Measurements from ENCODE around the gene PSMB10.
A peak's percentile ranks its signal among the peaks of the same experiment; 100 is the strongest.
"Not testable (repeated sequence)": the region's sequence is repeated elsewhere in the genome, so short reads cannot be mapped to it uniquely, and the experiment has no call there.

Gene PSMB10

DNA sequence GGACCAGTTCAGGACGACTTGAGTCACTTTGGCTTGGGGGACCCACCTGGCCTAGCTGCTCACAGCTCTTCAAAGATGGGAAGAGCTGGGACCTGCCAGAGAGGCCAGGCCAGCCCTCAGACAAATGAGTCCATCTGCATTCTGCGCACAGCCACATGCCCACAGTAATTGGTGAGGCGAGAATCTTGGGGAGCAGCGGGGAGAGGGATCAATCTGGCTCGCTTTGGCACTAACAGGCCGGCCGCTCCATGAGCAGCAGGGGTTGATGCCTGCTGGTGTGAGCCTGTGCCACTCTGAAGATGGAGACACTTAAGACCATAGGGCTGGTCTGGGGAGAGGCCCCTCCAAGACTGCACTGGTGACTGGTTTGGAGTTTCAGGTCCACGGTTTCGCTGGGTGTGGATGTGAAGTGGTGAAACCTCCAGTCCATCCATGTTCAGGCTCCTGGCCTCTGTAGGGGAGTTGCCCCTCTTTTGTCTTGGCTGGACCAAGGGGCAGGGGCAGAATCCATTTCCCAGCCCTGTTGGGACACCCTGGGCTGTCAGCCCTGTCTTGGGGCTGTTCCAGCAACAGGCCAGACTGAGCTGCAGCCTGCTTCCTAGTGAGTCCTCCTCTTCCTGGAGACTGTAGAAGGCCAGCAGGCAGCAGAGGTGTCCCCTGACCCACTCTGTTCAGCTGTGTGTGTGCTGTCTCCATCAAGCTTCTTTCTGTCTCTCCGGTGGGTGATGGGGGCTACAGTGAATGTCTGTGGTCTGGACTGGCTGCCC is 12.3 kb downstream of the PSMB10 start:
- no peak for DNase-seq

DNA sequence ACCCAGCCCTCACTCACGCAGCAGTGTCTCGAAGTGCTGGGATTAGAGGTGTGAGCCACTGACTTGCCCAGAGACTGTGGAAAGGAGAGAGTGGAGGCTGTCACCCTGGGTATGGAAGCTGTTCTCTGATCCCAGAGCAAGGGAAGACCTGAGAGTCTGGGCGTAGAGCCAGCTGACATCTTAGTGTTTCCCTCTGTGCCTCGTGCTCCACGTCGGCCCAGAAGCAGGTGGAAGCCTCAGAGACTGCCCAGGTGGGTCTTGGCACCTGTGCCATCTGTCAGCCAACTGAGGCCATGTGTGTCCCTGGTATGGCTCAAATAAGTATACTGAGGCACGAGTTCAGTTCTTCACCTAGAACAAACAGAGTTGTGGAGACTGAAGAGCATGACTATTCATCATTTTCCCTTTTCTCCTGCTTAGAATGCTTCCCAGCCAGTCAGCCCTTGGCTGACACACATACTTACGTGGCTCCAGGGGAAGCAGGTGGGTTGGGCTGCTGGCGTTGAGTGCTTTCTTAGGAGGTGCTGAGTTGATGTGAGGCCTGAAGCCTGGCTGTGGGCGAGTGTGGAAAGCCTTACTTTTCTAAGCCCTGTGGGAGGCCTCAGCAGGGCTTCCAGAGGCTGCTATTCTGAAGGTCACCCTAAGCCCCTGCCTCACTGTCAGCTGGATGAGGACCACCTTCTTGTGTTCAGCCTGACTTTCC is 13.1 kb downstream of the PSMB10 start:
- no peak for DNase-seq

DNA sequence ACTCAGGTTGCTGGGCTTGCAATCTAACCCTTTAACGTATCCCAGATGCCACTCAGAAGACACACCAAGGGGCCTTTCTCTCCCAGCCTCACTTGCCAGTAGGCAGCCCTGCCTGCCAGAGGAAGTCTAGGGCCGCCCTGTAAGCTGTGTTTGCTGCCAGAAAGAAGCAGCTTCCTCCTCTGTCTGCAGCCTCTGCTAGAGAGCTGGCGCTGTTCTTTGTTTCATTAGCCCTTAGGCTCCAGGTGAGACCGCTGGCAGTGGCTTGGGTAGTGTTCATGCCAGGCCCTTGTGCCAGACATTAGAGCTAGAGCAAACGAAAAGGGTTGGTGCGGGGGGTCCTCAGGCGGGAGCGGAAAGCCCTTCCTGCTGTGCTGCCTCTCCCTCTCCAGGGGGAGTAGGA is 13.9 kb downstream of the PSMB10 start:
- DNase-seq: no peak

DNA sequence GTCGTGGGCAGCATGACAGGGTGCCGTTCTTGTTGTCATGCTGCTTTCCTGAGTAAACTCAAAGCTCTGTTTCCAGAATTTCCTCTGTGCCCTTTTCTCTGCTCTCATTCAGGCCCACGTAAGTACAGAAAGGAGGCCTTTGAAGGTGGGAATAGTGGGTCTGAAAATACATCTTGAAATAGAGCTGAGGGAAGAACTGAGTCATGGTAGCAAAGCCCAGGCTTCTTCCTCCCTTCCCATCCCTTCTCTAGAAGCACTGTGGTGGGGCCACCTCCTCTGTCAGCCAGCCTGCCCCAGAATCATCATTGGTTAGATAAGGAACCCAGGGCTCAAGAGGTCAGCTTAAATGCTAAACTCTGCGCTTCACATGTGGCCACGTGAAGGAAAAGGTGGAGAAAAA is 14.4 kb downstream of the PSMB10 start:
- no peak for DNase-seq

DNA sequence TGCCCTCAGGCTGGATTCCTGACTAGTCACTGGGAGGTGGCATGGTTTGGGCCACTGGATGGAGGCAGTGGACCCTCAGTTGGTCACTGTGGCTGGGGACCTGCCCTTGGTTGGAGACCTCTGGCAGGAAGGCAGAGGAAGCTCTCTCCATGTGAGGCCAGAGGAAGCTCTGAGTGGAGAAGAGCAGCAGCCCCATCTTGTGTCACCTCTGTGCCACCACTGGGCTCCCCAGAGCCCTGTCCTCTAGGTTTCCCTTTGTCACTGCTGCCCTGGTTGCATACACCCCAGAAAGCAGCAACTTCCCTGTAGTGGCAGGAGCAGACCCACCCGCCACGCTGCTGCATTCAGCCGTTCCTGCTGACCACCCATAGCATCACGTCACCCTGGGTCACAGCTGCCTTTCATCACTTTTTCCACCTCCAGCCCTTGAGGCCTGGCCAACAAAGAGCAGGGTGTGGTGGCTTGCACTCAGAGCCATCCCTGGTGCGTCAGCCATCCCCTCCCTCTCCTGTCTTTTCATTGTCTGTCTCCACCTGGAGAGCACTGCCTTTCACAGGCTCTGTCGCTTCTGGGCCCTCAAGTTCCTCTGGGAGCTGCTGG is 16.9 kb downstream of the PSMB10 start:
- no peak for DNase-seq

DNA sequence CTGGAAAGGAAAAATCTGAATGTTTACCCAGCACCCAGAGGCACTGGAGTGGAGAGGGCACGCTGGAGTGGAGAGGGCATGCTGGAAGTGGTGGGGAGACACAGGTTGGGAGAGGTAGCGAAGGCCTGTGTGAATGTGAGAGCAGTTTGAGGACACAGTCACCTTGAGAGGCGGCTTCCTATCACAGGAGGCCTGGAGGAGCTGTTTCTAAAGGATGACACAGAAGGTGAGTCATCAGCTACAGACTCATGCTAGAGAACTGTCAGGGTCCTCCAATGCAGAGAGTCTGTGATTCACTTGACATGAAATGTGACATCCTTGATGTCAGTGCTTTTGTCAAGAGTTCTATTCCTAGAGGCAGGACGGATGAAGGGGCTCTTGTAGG is 18.8 kb downstream of the PSMB10 start:
- DNase-seq: no peak

DNA sequence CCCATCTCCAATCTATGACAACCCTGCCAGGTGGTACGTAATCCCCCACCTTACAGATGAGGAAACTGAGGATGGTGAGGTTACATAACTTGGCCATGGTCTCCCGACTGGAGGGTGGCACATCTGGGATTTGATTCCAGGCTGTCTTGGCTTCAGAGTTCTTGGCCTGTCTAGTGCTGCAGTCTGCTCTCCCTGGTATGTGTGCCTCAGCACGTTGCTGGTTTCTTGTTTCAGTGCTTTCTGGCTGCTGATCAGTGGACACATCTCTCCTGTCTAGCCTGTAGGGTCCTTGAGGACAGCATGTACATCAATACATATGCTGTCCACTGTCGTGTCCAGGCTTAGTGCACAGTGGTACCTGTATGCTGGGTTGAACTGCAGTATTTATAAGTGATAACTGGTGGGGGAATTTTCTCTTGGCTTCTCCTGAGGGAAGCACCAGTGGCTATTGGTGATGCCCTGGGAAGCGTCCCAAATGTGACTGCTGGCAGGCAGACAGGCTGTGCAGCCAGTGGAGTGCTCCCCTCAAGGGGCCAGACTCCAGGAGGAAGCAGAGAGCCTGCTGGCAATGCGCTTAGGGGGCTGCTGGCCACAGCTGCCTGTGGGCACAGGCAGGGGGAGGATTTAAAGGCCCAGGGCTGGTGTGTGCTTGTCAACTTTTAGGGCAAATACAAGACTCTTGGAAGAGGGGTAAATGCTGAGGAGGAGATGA is 19.4 kb downstream of the PSMB10 start:
- DNase-seq: no peak

DNA sequence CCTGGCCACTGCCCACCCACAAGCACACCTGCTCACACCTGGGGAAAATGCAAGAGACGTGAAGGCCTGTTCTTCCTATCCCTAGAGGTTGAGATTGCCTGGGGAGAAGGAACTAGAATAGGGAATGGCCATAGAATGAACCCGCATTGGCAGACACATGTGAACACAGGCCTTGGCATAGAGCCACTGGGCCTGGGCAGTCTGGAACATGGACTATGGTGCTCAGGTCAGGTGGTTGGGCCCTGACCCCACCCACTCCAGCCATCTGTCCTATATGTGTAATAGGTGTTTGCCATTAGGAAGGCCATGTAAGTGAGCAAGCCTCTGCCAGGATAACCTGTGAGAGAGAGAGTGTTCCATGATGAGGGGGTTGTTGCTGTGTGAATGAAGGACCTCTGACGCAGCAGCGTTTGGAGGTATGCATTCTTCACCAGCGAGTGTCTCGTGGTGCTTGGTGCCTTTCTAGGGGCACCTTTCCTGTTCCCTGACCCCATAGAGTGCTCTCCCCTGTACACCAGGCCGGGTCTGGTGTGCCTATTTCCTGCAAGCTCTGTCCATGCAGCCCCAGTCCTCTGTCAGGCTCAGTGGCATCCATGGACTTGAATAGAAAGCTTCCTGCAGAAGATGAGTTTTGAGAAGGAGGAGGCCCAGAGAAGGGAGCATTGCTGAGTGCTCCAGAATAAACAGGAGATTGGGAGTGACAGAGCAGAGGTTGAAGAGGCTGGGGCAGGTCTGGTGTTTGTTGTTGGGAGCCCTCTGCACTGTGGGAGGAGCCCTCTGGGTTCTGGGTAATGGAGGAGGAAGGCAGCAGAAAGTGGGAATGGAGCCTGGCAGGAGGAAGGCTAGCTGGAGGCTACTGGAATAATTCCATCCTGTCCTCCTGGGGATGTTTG is 20.6 kb downstream of the PSMB10 start:
- DNase-seq: no peak

DNA sequence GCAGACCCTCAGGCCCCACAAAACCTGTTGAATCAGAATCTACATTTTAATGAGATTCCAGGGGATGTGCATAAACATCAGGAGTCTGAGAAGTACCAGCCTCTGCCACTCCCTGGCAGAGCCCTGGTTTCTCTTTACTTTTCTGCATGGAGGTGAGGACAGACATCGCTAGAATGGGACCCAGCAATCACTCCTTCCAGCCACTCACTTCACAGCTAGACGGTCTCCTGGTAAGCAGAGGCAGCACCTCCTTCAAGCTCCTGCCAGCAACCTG is 21.2 kb downstream of the PSMB10 start:
- DNase-seq: not testable (repeated sequence)

DNA sequence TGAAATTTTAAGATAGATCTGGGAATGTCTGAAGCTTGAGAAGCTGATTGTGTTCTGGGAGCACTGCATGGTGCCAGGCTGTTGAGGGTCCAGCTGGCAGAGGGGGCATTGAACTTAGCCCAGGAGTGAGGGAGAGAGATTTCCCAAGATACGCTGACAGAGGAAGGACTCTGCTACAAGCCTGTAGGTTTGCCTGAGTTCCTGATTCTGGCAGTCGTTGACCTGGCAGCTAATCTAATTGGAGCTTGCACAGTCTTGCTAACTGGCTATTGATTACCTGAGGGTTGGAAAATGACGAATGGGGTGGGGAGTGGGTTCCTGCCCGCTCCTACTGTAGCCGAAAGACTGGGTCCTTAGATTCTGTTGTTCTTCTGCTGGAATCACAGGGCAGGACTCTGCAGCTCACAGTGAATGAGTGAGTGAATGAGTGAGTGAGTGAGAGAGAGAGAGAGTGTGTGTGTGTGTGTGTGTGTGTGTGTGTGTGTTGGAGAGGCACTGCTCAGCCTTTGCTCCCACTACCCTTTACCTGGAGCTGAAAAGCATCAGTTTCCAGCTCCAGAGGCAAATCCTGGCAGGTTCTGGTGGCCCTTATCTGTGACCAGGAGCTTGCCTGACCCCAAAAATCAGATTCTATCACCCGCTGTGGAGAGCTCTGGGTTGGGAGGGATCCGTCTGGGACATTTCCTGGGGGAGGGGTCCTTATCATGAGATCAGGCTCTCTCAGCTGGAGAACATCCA is 21.7 kb downstream of the PSMB10 start:
- DNase-seq: no peak

DNA sequence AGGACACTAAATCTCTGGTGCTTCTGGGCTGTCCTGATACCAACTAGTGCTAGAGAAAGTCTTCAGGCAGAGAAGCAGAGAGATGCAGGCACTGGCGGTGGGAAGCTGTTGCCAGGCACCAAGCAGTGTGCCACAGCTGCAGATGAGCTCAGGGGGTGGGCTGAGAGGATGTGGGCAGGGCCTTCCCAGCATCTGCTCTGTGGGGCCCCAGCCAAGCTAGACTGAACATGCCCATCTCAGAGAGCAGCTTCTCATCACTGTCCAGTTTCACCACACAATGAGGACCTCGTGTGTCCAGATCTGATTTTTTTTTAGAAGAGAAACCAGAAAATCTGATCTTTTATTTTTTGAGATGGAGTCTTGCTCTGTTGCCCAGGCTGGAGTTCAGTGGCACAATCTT is 26.5 kb downstream of the PSMB10 start:
- DNase-seq: no peak

DNA sequence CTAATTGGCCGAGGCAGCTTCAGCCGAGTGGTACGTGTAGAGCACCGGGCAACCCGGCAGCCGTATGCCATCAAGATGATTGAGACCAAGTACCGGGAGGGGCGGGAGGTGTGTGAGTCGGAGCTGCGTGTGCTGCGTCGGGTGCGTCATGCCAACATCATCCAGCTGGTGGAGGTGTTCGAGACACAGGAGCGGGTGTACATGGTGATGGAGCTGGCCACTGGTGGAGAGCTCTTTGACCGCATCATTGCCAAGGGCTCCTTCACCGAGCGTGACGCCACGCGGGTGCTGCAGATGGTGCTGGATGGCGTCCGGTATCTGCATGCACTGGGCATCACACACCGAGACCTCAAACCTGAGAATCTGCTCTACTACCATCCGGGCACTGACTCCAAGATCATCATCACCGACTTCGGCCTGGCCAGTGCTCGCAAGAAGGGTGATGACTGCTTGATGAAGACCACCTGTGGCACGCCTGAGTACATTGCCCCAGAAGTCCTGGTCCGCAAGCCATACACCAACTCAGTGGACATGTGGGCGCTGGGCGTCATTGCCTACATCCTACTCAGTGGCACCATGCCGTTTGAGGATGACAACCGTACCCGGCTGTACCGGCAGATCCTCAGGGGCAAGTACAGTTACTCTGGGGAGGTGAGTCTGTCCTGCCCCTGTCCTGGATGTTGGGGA is 27.5 kb downstream of the PSMB10 start:
- no peak for DNase-seq

DNA sequence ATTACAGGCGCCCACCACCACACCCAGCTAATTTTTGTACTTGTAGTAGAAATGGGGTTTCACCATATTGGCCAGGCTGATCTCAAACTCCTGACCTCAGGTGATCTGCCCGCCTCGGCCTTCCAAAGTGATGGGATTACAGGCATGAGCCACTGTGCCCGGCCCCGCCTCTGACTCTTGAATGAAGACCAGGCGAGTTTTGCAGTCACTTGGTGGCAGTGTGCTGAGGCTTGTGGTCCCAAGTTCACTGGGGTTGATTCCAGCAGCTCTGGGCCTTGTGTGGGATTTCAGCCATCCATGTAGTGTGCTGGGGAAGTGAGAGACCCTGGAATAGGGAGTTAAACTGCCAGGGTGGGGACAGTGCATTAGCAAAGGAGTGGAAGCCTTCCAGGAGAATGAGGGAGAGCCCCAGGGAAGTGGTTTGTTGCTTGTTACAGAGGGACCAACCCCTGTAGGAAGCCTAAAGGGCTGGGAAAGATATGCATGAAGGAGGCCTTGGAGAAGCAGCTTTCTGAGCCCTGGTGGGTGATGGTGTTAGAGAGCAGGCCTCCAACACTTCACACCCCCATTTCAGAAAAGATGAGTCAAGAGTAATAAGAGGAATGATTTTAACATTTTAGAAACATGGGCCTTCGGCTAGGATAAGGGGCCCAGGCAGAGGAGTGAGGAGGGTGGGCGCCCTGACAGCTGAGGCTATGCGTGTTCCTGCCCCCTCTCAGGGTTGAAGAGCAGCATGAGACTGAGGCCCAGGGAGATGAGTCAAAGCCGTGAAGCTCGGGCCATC is 29.1 kb downstream of the PSMB10 start:
- DNase-seq: no peak

DNA sequence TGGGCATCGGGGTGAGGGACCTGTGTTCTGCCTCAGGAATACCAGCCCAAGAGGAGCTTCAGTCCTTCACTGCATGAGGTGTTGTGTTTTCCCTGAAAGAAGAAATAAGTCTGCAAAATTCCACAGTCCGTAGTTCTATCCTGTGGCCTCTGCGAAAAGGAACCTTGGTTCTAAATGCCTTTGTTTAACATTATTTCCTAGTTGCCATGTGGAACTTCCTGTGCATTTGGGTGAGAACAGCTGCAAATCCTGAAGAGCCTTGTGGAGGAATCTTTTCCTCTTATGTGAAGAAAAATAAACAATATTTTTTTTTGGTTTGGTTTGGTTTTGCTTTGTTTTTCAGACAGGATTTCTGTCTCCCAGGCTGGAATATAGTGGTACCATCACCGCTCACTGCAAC is 33.8 kb downstream of the PSMB10 start:
- DNase-seq: no peak

DNA sequence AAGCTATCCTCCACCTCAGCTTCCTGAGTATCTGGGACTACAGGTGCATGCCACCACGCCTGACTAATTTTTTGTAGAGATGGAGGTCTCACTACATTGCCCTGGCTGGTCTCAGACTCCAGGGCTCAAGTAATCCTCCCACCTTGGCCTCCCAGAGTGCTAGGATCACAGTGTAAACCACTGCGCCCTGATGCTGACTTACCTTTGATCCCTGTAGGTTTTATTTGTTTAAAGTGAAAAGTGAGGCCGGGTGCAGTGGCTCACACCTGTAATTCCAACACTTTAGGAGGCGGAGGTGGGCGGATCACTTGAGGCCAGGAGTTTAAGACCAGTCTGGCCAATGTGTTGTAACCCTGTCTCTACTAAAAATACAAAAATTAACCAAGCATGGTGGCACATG is 34.9 kb downstream of the PSMB10 start:
- no peak for DNase-seq

DNA sequence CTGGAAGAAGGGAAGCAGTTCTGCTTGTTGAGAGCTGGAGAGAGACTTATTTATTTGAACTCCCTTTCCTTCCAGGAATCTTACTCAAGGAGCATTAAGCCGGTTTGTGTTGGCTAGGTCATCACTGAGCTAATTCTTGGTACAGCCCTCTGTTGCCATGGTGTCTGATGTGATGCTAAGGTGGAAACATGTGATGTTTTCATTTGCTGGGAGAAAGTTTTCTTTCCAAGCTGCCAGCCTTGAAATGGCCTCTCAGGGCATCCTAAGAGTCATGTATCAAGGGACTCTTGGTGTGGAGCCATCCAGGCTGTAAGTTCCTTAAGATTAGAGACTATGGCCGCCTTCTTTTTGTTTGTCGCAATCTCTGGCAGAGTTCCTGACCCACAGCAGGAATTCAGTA is 39.4 kb downstream of the PSMB10 start:
- no peak for DNase-seq

DNA sequence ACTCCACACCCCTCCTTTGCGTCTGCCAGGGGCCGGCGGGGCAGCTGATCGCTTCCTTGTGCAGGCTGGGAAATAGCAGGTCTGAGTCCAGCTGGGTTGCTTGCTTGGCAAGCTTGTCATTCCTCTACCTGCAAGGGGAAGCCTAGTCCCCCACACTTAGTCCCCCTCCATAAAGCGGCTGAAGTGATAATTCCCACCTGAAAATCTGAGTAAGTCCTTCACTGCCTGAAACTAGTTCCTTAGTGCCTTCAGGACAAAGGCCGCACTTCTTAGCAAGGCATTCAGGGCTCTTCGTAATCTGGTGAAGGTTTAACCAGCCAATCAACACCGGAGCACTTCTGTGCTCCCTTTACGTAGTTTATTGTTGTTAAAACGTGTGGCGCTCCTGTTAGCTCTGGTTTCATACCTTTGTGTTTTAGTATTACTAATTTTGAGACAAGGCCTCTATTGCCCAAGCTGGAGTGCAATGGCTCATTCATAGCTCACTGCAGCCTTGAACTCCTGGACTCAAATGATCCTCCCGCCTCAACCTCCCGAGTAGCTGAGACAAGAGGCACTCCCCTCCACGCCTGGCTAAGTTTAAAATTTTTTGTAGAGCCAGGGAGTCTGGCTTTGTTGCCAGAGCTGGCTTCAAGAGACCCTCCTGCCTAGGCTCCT is 42.8 kb downstream of the PSMB10 start:
- no peak for DNase-seq

DNA sequence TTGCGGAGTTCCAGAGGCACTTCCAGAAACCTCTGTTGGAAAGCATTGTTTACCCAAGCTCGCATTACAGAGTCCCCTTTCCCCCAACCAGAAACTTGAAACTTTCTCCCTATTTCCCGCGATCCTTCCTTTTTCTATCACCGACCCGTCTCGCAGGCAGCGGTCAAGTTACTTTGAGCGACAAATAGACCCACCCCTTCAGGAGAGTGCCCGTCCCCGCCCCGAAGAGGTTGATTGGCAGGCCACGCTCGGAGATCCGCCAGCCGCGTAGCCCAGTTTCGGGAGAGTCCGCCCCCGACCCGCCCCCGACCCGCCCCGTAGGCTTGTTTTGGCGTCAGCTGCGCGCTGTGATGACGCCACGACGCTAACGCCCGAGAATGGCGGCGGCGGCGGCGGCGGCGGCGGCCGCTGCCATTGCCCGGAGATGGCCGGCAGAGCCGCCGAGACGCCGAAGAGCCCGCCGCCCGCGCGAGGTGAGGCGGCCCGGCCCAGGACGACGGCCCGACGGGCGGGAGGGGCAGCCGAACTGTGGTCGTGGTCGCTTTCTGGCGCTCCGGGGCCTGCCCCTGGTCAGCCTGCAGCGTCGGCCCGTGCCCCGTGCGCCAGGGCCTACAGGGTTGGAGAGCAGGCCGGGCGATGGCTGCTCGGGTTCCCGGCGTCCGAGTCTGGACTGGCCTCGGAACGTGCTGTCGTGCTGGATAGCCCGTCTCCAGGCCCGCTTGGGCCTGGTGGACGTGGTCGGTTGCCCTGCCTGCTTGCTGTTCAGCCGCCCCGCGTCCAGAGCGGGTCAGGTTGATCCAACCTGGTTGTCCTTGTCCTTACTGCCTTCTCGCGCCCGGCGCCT is 43.5 kb downstream of the PSMB10 start, which contains the start of gene PSKH1:
Gene PSKH1 (plus strand): TSS at position 356 of the 844 bp plus-strand sequence. CDS start 15,496 bp downstream, outside the sequence.
- peak; percentile 80 to 94 (median 91) for DNase-seq

DNA sequence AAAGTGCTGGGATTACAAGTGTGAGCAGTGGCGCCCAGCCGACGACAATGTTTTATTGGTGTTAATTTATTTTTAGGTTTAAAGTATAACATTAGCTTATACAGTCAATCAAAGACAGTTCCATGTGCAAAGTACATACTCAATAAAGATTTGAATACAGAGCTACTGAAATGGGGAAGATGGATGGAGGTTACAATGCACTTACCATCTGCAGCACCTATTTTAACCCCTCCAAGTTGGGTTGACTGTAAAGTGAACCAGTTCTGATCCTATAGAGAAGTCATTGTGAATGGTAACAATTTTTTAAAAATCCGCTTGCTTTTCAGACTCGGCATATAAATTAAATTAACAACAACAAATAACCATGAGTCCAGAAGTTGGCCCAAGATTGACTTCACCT is 44.3 kb downstream of the PSMB10 start:
- no peak for DNase-seq
